ENCODE measurements around the gene SALL3.

The SALL3 gene

DNA sequence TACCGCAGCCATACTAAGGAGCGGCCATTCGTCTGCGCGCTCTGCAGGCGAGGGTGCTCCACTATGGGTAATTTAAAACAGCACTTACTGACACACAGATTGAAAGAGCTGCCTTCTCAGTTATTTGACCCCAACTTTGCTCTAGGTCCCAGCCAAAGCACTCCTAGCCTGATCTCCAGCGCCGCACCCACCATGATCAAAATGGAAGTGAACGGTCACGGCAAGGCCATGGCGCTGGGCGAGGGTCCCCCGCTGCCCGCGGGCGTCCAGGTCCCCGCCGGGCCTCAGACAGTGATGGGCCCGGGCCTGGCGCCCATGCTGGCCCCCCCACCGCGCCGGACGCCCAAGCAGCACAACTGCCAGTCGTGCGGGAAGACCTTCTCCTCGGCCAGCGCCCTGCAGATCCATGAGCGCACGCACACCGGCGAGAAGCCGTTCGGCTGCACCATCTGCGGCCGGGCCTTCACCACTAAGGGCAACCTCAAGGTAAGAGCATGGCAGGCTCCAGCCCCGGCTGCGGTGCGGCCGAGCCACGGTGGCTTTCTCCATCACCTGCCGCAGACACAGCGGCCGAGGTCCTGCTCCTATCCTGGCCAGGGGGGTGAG lies 15.5 kb downstream of the SALL3 start:
- DNase-seq (ENCODE audit: insufficient read length, low spot score) = no peak
- no peak for TF ChIP-seq POLR2A (IDR thresholded peaks at IDR 0.05; ENCODE audit: low read depth, low read length)
- FAIRE-seq = no peak

DNA sequence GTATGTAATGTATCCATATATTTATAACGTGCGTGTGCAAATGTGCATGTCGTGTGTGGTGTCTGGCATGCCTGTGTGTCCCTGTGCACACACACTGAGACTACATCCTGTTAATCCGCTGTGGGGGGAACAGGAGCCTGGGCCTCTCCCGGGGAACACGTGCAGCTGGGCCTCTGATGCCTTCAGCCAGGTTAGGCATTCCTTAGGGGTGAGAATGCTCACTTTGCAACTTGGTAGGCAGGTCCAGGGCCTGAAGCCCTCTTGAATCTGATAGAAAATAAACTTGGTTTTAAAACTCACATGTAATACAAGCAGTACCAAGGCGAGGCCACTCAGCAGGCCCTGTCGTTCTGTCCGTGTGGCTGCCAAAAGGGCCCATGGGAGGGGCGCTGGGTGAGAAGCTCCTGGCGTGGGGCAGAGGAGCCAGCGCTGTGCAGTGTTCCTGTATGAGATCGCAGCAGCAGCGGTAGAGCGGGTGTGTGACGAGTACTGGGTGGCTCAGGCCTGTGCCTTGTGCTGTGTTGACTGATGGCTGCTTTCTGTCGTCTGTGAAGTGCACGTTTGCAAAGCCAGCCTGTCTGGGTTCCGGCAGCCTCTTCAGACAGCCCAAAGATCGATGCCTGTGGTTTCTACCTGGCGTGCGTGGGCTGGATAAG lies 16.2 kb downstream of the SALL3 start:
- no peak for FAIRE-seq
- DNase-seq (ENCODE audit: insufficient read length, low spot score) = no peak
- TF ChIP-seq POLR2A (IDR thresholded peaks at IDR 0.05; ENCODE audit: low read depth, low read length) = no peak

DNA sequence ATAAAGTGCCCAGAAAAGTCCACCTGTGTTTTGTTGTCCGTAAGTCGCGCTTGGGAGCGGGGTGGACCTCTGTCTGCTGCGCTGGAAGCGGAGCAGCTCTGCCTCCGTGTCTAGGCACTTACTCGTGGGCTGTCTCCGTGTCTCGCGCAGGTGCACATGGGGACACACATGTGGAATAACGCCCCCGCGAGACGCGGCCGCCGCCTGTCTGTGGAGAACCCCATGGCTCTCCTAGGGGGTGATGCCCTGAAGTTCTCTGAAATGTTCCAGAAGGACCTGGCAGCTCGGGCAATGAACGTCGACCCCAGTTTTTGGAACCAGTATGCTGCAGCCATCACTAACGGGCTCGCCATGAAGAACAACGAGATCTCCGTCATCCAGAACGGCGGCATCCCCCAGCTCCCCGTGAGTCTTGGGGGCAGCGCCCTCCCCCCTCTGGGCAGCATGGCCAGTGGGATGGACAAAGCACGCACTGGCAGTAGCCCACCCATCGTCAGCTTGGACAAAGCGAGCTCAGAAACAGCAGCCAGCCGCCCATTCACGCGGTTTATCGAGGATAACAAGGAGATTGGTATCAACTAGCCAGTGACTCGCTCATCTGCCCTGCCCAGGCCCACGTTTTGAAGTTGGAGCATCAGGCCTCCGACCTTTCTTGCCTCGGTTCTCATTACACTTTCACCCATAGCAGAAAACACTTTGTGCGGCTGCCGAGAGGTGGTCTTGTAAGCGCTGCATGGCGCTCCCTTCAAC lies 17.3 kb downstream of the SALL3 start:
- DNase-seq (ENCODE audit: insufficient read length, low spot score) (no peak), FAIRE-seq (no peak)
- no peak for TF ChIP-seq POLR2A (IDR thresholded peaks at IDR 0.05; ENCODE audit: low read depth, low read length)

DNA sequence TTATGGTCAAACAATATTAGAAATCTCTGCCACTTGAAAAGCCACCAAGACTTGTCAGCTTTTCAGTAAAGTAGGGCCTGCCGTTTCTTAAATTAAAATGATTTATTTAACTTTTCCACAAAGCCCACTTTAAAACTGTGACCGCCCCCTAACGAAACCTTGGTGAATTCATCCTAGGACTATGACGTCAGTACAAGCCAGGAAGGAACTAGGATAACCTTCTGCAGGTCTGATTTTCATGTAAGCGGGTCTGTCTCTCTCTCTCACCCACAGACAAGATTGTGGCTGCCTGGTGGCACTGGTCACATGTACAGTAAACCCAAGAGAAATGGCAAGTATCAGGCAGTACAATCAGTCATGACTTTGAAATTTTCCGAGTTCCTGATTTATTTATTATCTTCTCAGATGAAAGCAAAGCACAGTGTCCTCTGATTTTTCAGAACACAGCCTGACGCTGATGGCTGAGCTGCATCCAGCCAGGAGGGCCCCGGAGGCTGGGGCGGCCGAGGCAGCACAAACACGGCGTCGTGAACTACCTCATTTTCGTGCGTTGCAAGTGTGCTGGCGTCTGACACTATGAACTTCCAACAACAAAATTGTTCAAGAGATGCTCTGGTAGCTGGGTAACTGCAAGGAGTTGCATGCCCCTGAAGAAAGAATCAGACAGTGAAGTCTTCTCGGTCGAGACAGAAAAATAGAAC lies 18.9 kb downstream of the SALL3 start:
- DNase-seq (ENCODE audit: insufficient read length, low spot score) = no peak
- no peak for TF ChIP-seq POLR2A (IDR thresholded peaks at IDR 0.05; ENCODE audit: low read depth, low read length)
- no peak for FAIRE-seq

DNA sequence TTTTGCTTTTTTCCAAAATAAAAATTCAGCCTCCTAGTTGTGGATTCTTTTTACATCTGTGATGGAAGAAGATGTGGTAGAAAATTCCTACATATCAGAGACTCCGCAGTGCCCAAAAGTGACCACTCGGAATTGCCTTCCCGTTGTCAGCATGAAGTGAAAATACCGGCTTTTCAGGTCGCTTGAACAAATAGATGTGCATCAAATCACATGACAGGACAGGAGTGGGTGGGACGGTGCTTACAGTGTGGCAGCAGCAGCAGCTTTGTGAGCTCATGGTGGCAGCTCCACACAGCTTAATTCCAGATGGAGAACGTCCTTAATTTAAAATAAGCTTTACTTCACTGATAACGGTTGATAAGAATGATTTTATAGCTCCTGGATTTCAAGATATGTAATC lies 20.3 kb downstream of the SALL3 start:
- DNase-seq (ENCODE audit: insufficient read length, low spot score) (no peak), FAIRE-seq (no peak)
- no peak for TF ChIP-seq POLR2A (IDR thresholded peaks at IDR 0.05; ENCODE audit: low read depth, low read length)

DNA sequence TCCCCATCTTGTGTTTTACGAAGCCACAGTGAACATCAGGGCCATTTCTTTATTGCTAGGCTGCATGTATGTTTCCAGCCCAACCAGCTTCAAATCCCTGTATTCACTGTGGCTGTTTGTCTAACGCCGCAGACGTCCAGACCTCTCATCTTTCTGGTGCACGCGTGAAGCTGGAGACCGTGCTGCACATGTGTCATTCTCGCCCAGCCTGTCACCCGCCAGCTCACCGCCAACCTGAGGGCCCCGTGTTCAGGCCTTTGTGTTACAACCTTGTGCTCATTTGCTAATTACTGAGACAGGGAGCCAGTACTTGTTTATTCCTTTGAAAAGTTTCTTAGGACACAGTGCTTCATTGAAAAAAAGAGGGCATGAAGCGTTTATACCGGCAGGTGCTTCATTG lies 21.4 kb downstream of the SALL3 start:
- no peak for FAIRE-seq
- DNase-seq (ENCODE audit: insufficient read length, low spot score) = no peak
- TF ChIP-seq POLR2A (IDR thresholded peaks at IDR 0.05; ENCODE audit: low read depth, low read length) = no peak

DNA sequence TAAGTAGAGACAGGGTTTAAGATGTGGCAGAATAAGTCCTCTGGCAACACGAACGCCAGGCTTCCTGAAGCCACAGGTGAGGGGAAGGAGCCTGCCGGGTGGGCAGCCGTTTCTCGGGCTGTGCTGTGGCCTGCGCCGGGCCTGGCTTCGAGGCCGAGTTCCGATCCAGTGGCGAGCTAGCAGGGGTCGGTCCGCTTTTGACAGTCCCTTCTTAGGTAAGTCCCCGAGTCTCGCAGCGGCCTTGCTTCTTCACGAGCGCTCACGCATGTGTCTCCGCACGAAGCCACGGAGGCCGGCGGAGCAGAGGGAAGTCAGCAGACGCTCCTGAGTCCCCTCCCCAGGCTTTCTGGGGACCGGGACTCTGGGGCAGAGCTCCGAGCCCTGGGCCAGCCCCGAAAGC lies 26.0 kb downstream of the SALL3 start:
- no peak for FAIRE-seq
- DNase-seq (ENCODE audit: insufficient read length, low spot score) = no peak
- TF ChIP-seq POLR2A (IDR thresholded peaks at IDR 0.05; ENCODE audit: low read depth, low read length) = no peak

DNA sequence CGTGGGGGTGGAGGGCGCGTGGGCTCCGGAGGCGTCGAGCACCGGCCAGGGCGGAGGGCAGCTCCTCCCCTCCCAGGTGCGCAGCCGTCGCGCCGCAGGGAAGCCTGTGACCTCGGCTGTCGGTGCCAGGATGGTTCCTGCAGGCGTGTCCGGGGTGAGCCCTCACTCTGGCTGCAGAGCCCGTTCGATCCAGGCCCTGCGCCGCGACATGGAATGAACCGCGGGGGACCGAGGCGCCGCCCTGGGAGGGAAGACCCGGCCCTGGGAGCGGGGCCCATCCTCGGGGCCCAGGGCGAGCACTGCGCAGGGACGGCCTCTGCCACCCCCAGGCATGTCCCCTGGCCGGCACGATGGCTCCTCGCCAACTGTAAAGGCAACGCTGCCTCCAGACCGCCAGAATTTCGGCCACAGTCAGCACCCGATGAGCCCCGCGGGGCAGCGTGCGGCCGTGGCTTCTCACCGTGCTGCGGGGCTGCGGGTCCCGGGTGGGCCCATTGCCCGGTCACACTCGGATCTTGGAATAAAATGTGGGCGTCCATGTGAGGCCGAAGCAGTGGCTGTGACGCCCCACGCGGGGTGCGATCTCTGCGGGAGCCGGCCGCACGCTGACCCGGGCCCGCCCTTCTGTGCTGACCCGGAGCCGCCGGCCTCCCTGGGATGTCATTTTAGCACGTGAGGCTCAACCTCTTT lies 26.6 kb downstream of the SALL3 start:
- FAIRE-seq = no peak
- DNase-seq (ENCODE audit: insufficient read length, low spot score) = no peak

DNA sequence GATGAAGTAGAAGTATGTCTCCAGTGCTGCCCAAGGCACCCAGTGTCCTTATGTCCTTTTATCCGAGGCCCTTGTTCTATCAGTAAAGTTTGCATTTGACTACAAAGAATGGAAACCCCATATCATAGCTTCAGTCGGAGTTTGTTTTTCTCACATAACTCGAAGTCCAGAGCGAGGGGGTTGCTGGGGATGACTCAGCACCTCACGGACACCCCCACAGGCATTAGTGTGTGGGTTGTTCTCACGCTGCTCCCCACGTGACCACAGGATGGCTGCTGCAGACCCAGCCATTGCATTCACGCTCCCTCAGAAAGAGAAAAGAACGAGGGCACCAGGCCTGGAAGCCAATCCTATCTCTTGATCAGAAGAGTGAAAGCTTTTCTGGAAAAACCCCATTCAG lies 27.8 kb downstream of the SALL3 start:
- no peak for FAIRE-seq

More for the DNA sequence above, 26.6 kb downstream of the SALL3 start:
- no peak for TF ChIP-seq POLR2A (IDR thresholded peaks at IDR 0.05; ENCODE audit: low read depth, low read length)

DNA sequence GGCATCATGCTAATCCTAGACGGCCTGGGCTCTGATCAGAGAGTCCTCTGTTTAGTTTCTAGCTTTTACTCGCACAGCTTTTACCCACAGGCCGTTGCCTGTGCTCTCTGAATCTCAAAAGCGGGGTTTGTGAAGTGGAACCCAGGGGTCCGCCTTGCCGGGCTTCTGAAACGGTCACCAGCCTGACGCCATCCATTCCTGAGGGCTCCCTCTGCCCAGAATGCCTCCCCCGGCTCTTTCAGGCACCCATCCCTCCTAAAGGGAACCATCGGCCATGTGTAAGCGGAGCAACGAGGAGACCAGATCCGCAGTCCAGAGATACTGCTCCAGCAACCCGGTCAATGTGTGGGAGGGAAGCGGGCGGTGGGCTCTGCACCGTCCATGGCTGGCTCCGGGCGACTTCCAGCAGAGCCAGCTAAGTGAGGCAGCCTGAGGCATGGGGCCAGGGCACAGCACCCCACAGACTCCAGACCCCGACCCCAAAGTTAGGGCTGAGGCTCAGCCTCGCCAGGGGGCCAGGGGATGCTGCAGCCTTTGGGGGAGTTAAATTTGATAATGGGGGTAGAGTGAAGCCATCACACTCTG lies 28.8 kb downstream of the SALL3 start:
- TF ChIP-seq POLR2A (IDR thresholded peaks at IDR 0.05; ENCODE audit: low read depth, low read length) = no peak
- DNase-seq (ENCODE audit: insufficient read length, low spot score) (no peak), FAIRE-seq (no peak)

More for the DNA sequence above, 27.8 kb downstream of the SALL3 start:
- no peak for TF ChIP-seq POLR2A (IDR thresholded peaks at IDR 0.05; ENCODE audit: low read depth, low read length)
- no peak for DNase-seq (ENCODE audit: insufficient read length, low spot score)

DNA sequence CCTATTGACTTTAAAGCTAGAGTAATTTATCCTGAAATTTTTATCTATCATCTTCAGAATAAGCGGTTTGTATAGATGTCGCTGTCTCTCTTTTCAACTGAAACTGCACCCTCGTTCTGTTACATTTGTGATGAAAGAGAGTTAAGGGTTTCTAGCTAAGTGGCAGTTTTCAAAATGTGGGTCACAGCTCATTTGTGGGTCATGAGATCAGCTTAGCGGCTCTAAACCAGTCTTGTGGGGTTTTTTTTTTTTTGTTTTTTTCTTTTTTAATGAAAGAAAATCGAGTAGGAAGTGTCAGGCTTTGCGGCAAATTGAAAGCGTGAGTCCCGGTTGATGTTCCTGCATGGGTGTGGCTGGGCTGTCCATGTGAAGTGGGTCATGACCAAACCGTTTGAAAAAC lies 31.2 kb downstream of the SALL3 start:
- DNase-seq (ENCODE audit: insufficient read length, low spot score) (no peak), FAIRE-seq (no peak)
- TF ChIP-seq POLR2A (IDR thresholded peaks at IDR 0.05; ENCODE audit: low read depth, low read length) = no peak

DNA sequence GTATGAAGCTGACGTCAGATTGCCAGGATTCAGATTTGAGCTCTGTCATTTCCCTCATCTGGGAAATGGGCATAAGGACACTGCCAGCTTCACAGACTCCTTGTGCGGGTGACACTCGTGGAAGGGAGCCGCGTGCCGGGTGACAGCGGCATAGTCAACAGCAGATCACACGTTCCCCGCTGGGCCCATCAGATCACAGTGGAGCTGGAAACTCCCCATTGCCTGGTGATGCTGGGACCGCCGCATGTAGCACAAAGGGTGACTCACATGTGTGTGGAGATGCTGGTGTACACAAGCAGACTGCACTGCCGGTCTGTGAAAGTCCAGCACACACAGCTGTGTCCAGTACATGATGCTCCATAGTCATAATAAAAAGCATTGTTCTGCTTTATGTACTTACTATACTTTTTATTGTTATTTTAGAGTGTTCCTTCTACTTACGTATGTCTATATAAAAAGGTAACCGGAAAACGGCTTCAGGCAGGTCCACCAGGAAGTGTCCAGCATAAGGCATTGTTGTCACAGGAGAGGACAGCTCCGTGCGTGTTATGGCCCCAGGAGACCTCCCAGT lies 31.8 kb downstream of the SALL3 start:
- TF ChIP-seq POLR2A (IDR thresholded peaks at IDR 0.05; ENCODE audit: low read depth, low read length) = no peak
- FAIRE-seq = no peak
- no peak for DNase-seq (ENCODE audit: insufficient read length, low spot score)

DNA sequence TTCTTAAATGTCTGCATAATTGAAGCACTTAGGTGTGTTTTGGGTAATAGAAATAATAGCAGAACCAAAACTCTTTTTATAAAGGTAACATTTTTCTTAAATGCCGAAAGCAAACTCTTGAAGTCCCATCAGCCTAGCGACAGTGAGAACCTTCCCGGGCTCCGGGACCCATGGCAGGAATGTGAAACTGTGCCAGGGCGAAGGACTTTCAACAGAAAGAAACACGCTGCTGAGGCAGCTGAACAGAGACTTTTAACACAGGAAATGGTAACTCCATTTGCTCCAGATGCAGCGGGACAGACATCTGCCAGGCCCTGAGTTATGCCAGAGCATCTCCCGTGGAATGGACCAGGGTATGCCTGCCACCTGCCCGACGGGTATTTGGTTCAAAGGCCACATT lies 34.3 kb downstream of the SALL3 start:
- no peak for DNase-seq (ENCODE audit: insufficient read length, low spot score)
- TF ChIP-seq POLR2A (IDR thresholded peaks at IDR 0.05; ENCODE audit: low read depth, low read length) = no peak
- FAIRE-seq = no peak

All from H54 (cell line).